GM12891 (cell line): ENCODE data around the gene CLDND1.

ENCODE experiments used
- DNase-seq: peaks from one replicate; pipeline ENCODE4 v3.0.0; 2011; ENCODE audit warnings: low spot score; ENCODE audit not compliant: insufficient read length
- FAIRE-seq: peaks from 2 replicates; lab custom pipeline; 2011; peaks lifted over from hg19 to GRCh38; lab: Jason Lieb, UNC
- PAX5 ChIP-seq: IDR thresholded peaks from 2 replicates; pipeline ENCODE4 v1.6.1; 2011; ENCODE audit warnings: low read length, moderate library complexity, mild to moderate bottlenecking; ENCODE audit not compliant: insufficient read depth, severe bottlenecking
- POLR2A ChIP-seq: IDR thresholded peaks from 2 replicates; pipeline ENCODE4 v1.6.1; 2011; ENCODE audit warnings: low read depth, low read length, control low read depth
- POLR2AphosphoS5 ChIP-seq: IDR thresholded peaks from 2 replicates; pipeline ENCODE4 v1.6.1; 2011; ENCODE audit warnings: low read depth, low read length, control low read depth
- POU2F2 ChIP-seq: IDR thresholded peaks from 2 replicates; pipeline ENCODE4 v1.6.1; 2011; ENCODE audit warnings: low read depth, mild to moderate bottlenecking, control low read depth, low read length, moderate library complexity
- SPI1 ChIP-seq: IDR thresholded peaks from 2 replicates; pipeline ENCODE4 v1.6.1; 2011; ENCODE audit warnings: low read depth, low read length, control low read depth
- TAF1 ChIP-seq: IDR thresholded peaks from 2 replicates; pipeline ENCODE4 v1.6.1; 2011; ENCODE audit warnings: low read depth, low read length, control low read depth

The CLDND1 gene

DNA sequence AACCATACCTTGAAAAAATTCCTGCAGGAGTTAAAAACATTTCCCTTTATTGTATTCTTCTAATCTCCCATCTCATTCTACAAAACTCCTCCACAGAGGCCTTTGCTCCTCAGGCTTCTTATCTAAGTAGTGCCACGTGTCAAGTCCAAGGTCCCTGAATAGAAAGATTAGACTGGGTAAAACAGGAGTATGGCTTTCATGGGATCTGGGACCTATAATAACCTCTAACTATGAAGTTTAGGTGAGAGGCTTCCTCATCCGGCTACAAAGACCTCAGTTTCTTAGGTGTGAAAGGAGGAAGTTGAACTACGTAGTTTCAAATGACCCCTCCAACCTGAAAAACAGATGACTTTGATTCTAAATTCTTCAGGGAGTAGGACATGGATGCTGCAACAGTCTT lies 29.1 kb upstream of the CLDND1 start:
- FAIRE-seq (no peak), DNase-seq (no peak)
- TF ChIP-seq POU2F2 (no peak), TAF1 (no peak), POLR2A (no peak; the same call in 1 of the 2 replicates), PAX5 (no peak), POLR2AphosphoS5 (no peak), SPI1 (peak; percentile 67)

DNA sequence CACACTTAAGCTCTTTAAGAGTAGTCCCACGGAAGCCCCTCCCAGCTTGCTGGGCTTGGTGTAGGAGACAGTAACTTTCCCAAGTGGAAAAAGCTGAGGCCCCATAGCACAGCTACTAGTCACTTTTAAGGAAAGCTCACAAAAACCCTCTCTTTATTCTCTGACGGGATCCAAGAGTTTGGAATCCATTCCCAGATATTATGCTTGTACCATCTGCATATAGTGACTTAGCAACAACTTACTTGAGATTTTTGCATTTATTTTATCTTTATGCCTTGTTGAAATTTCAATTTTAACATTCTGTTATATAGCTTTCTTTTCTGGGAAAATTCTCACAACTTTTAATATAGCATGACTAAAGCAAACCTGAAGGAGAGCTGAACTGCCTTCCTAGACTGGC lies 28.5 kb upstream of the CLDND1 start:
- TF ChIP-seq POU2F2 (no peak), PAX5 (no peak), POLR2A (no peak), SPI1 (no peak), POLR2AphosphoS5 (no peak), TAF1 (no peak)
- no peak for FAIRE-seq

DNA sequence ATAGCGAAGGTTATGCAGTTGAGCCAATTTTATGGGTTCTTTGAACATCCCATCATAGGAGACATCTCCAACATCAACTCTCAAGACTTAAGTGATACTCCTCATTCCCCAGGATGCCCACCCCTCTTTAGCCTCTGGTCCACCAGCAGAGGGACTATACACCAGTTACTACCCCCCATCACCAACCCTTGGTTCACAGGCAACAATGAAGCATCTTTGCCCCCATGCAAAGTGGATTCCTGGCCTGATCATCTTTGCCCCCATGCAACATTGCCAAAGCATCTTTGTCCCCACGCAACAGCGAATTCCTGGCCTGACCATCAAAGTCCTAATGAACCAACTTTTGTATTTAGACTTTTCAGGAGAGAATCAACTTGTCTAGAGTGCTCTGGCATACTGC lies 28.1 kb upstream of the CLDND1 start:
- FAIRE-seq (peak; percentile 88), DNase-seq (no peak)
- TF ChIP-seq PAX5 = no peak
- no peak for TF ChIP-seq POU2F2
- TF ChIP-seq SPI1 = no peak
- TF ChIP-seq TAF1 = no peak
- TF ChIP-seq POLR2A = no peak
- TF ChIP-seq POLR2AphosphoS5 = peak; percentile 55; the same call in 1 of the 2 replicates

More for the DNA sequence above, 28.5 kb upstream of the CLDND1 start:
- DNase-seq = no peak

DNA sequence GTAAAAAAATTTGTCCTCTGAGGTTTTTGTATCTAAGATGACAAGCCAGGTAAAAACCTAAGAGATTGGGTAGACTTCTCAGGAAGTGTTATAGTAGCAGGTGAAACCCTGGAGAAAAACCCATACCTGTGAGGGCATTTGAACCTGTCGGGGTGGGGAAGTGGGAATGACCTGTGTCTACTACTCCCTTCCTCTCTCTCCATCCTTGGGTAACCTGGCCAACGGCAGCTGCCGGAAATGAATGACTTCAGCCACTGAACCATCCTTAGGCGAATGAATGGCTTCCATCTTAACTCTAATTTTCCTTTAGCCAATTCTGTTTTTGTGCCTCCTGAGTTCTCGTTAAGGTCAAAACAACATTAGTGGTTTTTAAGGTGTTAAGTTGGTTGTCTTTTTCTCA lies 25.8 kb upstream of the CLDND1 start:
- no peak for TF ChIP-seq PAX5
- no peak for TF ChIP-seq POU2F2
- peak; percentile 23; the same call in 1 of the 2 replicates for TF ChIP-seq SPI1
- DNase-seq (no peak), FAIRE-seq (no peak)

DNA sequence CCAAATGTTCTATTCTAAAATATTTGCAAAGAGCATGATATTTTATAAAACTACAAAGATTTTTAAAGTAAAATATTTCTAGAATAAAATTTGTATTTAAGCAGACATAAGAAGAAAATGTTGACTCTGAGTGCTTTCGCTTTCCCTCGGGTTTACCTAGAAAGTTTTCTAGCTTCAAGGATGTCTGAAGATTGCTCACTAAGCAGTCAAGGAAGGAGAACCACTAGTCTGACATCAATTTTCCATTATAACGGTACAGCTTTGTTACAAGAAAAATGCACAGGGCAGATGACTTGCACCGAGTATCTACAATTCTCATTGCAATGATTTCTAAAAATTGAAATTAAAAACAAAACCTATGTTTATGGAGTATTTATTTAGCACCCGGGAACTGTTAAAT lies 23.2 kb upstream of the CLDND1 start:
- no peak for DNase-seq
- TF ChIP-seq PAX5 = no peak

DNA sequence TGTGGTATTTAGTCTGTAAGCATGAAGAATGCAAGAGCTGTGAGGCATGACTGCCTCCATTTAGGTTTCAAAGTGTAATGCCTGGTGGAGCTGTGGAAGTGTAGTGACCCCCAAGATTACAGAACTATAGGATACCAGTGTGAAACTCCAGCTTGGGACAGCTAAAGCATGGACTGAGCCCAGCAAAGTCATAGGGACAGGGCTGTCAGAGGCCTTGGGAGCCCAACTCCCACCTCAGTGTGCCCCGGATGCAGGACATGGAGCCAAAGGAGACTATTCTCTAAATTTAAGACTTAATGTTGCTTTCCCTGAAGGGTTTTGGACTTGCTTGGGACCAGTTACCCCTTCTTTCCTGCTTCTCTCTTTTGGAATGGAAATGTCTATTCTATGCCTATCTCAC lies 19.9 kb upstream of the CLDND1 start:
- TF ChIP-seq POLR2AphosphoS5 = no peak; the same call in 1 of the 2 replicates
- TF ChIP-seq PAX5 = no peak
- no peak for TF ChIP-seq SPI1
- no peak for TF ChIP-seq TAF1
- no peak for TF ChIP-seq POU2F2
- DNase-seq (no peak), FAIRE-seq (peak; percentile 68)

More for the DNA sequence above, 23.2 kb upstream of the CLDND1 start:
- peak; percentile 89 for FAIRE-seq

DNA sequence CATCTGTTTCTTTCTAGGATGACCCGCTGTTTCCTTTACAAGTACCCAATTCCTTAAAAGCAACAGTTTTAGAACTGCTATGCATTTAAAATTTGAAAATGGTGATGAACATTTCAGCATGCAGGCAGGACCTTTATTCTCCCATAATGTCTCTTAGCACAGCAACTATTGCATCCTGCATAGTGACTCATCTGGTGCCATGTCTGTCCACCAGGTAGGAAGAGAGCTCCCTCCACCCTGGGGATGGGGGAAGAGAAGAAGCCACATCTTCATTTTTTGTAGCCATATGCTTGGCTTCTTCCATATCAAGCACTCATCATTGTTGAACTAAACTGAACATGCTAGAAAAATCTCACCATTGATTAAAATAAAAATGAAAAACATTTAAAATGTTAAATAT lies 19.0 kb upstream of the CLDND1 start:
- DNase-seq (no peak), FAIRE-seq (peak; percentile 63)
- peak; percentile 64; the same call in 1 of the 2 replicates for TF ChIP-seq POLR2AphosphoS5
- TF ChIP-seq POLR2A = no peak; the same call in 1 of the 2 replicates
- 0 out of 2 replicates have a peak, but pooled peaks have one; percentile 17 for TF ChIP-seq POU2F2
- TF ChIP-seq TAF1 = no peak
- no peak for TF ChIP-seq PAX5

DNA sequence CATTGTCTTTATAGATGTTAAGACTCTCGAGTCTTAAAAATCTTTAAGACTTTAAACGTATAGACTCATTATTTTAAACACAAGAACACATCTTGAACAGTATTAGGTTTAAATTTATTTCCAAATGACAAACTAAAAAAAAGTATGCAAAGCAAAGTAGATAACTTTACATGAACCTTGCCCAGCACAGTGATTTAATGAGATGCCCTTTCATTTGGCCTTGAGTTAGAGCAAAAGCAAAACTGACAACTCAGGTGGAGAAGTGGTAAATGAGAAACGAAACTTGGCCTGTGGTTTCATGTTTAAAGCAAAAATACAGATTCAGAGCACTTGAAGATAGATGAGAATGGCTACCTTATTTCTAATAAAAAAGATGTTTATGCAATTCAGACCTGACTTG lies 17.6 kb upstream of the CLDND1 start:
- TF ChIP-seq POLR2A (peak; percentile 56; the same call in 1 of the 2 replicates), POLR2AphosphoS5 (peak; percentile 37; the same call in 1 of the 2 replicates), PAX5 (no peak), SPI1 (peak; percentile 89), POU2F2 (peak; percentile 42; the same call in 1 of the 2 replicates), TAF1 (no peak)
- FAIRE-seq (peak; percentile 91), DNase-seq (no peak)

DNA sequence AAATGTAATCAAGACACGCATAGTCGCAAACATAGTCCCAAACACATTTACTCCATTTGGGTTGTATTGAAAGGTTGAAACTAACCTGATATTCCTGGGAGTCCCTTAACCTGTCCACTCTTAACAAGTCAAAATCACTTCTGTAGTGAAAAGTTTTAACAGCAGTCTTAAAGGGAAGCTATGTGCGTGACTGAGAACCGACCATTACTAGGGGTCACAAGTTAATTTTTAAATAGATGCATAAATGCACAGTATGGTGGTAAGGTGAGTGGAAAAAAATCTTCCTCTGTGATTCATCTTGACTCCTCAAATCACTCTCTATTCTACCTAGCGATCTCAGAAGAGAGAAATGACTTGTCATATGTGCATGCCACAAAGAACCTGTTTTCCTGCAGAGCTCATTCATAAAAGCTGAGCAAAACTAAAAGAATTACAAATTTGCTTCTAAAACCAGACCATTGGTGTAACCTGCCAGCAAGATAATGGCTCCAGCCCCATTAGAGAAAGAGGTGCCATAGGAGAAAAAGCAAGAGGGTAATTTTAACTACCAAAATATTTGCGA lies 13.8 kb upstream of the CLDND1 start:
- DNase-seq (no peak), FAIRE-seq (peak; percentile 95)
- TF ChIP-seq SPI1 = 0 out of 2 replicates have a peak, but pooled peaks have one; percentile 9
- TF ChIP-seq POLR2AphosphoS5 = peak; percentile 98
- TF ChIP-seq PAX5 = no peak
- TF ChIP-seq POLR2A = peak; percentile 99
- TF ChIP-seq TAF1 = peak; percentile 82
- TF ChIP-seq POU2F2 = peak; percentile 96

DNA sequence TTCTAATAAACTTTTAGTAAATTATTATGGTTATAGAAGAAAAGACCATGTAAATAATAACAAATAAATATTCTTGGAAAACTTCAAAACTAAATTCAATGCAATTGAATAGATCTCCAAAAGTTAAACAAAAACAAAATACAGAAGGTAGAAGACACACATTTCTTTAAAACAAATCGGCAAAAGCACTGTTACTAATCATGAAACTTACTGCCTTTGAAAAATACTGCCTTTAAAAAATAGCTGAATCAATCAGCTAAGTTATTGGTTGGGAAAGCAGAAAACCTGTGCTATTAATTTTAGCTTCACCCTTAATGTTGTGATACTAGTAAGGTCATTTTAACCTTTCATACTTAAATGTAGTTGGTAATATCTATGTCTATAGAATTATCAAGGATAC lies 12.0 kb upstream of the CLDND1 start:
- DNase-seq (no peak), FAIRE-seq (no peak)
- TF ChIP-seq PAX5 (no peak), POU2F2 (no peak), POLR2A (peak; percentile 55; the same call in 1 of the 2 replicates), POLR2AphosphoS5 (peak; percentile 39; the same call in 1 of the 2 replicates), SPI1 (no peak)
